GM10248 (cell line): ENCODE results near the gene ZNF532.
A peak's percentile ranks its signal among the peaks of the same experiment; 100 is the strongest.

Experiments
- CTCF ChIA-PET: fragments of 300-600 bp; sonication (Branson Sonifier 250); formaldehyde crosslinking; extraction: SDS; loops from one replicate; lab custom pipeline; 2021; ENCODE audit warnings: antibody characterized with exemption; lab: Yijun Ruan, JAX
- POLR2A ChIA-PET: fragments of 350-650 bp; sonication (Branson Sonifier 250); formaldehyde crosslinking; extraction: SDS; loops from one replicate; lab custom pipeline; 2020; ENCODE audit warnings: antibody characterized with exemption; lab: Yijun Ruan, JAX
- DNase-seq: peaks from one replicate; pipeline ENCODE4 v3.0.0; 2012; ENCODE audit errors: extremely low spot score
- CTCF ChIP-seq: IDR thresholded peaks from 2 replicates; pipeline ENCODE4 v1.5.1; 2012; ENCODE audit warnings: mild to moderate bottlenecking, low read depth; ENCODE audit errors: extremely low read depth, missing control alignments, control extremely low read depth

The ZNF532 gene

DNA sequence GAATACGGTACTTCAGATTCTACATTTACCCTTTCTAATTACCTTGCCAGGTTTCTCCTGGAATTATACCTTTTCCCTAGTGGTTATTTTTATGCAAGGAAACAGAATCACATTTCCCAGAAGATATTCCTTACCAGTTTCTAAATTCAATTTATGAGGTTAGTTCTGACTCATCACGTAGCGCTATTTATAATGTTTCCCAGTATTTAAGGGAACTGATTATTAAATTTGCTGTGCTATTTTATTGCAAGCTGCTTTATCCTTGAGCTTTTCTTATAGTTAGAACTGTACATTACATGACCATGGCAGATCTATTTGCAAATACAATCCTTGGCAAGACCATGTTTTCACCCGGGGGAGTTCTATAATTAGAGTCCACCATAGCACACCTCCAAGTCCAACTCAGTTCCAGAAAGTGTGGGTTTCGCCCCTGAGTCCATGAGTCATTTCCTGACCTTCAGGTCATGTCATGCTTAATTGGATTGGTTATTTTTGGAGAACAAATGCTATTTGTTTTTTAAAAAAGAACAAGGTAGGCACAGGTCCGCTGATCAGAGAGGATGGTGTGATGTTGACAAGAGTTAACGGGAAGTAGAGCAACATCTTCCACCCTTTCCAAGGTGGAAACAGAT, 126.6 kb downstream of the ZNF532 start:
- DNase-seq: peak; percentile 49
- POLR2A ChIA-PET: no interaction called here
- TF ChIP-seq CTCF: no peak
- CTCF ChIA-PET: interaction anchor here (1.2 kb wide), 1 partner anchor 79 kb away, joined by 3 read pairs; no protein-coding TSS in a partner anchor

DNA sequence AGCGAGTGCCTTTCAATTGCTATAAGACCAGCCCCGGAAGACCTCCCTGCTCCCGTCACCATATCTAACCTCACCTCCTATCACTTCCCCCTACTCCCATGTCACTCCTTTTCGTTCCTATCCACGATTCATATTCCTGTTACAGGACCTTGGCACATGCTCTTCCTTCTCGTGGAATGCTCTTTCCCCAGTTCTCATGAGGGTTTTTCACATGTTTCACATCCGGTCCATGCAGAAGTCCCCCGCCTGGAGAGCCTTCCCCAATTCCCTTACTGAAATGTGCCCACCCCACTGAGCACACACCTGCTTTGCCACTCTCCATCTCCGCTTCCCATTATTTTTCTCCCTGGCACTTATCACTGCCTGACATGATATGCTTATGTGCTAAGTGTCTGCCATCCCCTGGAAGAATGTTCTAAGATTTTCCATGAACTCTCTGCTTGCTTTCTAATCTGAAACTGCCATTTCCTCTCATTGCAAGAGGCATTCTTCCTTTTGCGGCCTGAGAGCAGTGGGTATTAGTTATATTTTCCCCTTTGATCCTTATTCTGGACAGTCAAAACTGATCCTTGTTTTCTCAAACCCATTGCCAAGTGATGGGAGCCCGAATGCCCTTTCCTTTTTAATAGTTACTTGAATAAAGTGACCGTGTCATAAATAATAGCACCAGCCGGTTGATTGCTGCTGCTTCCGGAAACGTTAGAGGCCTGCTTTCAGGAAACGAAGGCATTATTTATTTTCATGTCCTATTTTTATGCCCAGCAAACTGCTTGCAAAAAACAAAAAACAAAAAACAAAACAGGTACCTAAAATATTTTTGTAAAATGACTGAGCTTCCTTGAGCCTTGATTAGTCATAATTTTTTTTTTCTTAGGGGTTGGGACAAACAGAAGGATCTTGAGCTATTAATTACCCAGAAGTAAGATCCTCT, 127.9 kb downstream of the ZNF532 start:
- CTCF ChIA-PET: interaction anchor here (1.5 kb wide), 1 partner anchor 9 kb away, joined by 3 read pairs; no protein-coding TSS in a partner anchor
- TF ChIP-seq CTCF: no peak
- DNase-seq: no peak
- POLR2A ChIA-PET: no interaction called here

DNA sequence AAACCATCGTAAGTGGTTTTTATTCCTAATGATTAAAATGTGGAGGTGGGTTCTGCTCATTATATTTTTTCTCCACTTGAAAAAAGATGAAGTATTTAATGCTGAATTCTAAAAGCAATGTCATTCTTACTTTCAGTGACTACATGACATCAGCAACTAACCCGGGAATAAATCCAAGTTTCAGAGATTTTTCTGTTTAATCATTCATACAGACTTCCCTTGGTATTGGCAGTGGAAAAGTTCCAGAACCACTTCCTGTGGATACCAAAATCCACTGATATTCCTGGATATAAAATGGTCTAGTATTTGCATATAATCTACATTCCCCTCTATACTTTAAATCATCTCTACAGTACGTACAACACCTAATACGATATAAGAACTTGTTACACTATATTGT, 128.6 kb downstream of the ZNF532 start:
- CTCF ChIA-PET: interaction anchor here (1.5 kb wide), 1 partner anchor 10 kb away, joined by 3 read pairs; no protein-coding TSS in a partner anchor
- no peak for DNase-seq
- POLR2A ChIA-PET: no interaction called here
- TF ChIP-seq CTCF: no peak

DNA sequence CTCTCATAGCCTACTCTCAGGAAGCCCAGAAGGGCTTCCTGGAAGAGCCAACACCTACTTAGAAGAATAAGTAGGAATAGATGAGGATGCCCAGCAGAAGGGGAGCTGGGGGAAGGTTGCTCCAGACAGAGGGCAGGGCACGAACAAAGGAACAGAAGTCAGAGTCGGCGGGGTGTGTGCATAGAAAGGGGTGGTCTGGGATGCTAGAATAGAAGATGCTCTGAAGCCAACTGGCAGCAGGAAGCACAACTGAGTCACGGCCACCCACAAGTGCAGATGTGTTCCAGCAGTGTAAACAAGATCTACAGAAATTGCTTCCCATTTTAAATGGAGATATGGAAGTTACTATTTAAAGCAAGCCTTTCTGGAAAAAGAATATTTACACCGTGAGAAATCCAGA, 131.0 kb downstream of the ZNF532 start:
- DNase-seq: no peak
- ChIA-PET CTCF (no interaction called here), POLR2A (no interaction called here)
- no peak for TF ChIP-seq CTCF

DNA sequence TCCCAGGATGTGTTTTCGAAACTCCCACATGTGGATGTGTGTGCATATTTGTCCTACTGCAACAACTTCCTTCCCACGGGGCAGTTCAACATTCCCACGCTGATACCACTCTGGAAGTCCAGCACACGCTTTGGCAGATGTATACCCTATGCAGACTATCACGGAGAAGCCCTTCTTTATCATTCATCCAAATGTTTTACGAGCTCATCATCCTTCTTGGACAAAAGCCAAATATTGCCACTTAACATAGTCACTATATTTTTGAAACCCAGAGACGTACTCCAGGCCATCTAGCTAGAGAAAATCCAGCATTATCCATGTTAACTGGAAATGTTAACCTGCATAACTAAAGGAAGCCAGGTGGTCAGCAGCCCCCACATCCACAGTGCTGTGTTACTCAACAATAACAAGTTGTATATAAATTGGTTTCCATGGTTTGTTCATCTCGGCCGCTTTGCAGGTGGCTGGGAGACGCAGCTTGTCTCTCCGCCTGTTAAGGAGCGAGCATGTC, 131.5 kb downstream of the ZNF532 start:
- no peak for DNase-seq
- POLR2A ChIA-PET: no interaction called here
- no peak for TF ChIP-seq CTCF
- CTCF ChIA-PET: no interaction called here

DNA sequence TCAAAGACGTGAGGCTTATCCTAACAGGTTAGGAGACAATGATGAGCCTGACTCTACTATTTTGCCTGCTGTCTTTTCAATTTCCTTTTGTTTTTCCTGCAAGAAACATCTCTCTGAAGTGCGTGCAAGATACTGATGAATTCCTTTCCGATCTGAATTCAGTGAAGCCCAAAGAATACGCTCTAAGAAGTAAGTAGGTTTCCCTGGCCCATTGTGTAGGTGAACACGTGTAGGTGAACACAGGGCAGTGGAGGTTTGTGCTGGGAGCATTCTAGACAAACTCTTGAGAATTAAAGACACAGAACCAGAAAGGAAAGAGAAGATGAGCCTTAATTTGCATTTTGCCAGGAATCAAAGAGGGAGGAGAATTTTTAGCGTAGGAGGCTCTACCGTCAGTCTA, 132.0 kb downstream of the ZNF532 start:
- CTCF ChIA-PET: no interaction called here
- no peak for DNase-seq
- POLR2A ChIA-PET: no interaction called here
- no peak for TF ChIP-seq CTCF
